GM23248 (cell line): ENCODE data around the gene SKIDA1. TPM values are rescaled to one million over a fixed set of nuclear protein-coding genes. Genes with fewer than 3 reads are reported as not detected.

ENCODE experiments used
- DNase-seq: peaks from one replicate; pipeline ENCODE4 v3.0.0-alpha.2; 2015
- H2AFZ ChIP-seq: fragments of 200-600 bp; sonication (generic); 2 replicates; pipeline ENCODE4 v1.6.1; 2016; ENCODE audit warnings: antibody characterized with exemption
- H3F3A ChIP-seq: fragments of 200-600 bp; sonication (generic); 2 replicates; pipeline ENCODE4 v1.6.1; 2016; ENCODE audit warnings: mild to moderate bottlenecking, antibody characterized with exemption, mixed run types; ENCODE audit not compliant: insufficient read depth
- H3K27ac ChIP-seq: fragments of 200-600 bp; sonication (generic); 2 replicates; pipeline ENCODE4 v1.5.1; 2016; ENCODE audit warnings: mild to moderate bottlenecking
- H3K27me3 ChIP-seq: fragments of 200-600 bp; sonication (generic); replicated peaks from 2 replicates; pipeline ENCODE4 v1.6.1; 2016; ENCODE audit warnings: mild to moderate bottlenecking; ENCODE audit not compliant: insufficient read depth
- H3K36me3 ChIP-seq: fragments of 200-600 bp; sonication (generic); 2 replicates; pipeline ENCODE4 v1.6.1; 2016; ENCODE audit warnings: low read depth, mild to moderate bottlenecking
- H3K4me1 ChIP-seq: fragments of 200-600 bp; sonication (generic); 2 replicates; pipeline ENCODE4 v1.6.1; 2016; ENCODE audit warnings: mild to moderate bottlenecking; ENCODE audit not compliant: insufficient read depth
- H3K4me2 ChIP-seq: fragments of 200-600 bp; sonication (generic); one replicate; pipeline ENCODE4 v1.6.1; 2016; ENCODE audit warnings: mild to moderate bottlenecking; ENCODE audit not compliant: unreplicated experiment
- H3K4me3 ChIP-seq: fragments of 200-600 bp; sonication (generic); 2 replicates; pipeline ENCODE4 v1.5.1; 2016; ENCODE audit warnings: mild to moderate bottlenecking
- H3K79me2 ChIP-seq: fragments of 200-600 bp; sonication (generic); 2 replicates; pipeline ENCODE4 v1.6.1; 2016; ENCODE audit warnings: mild to moderate bottlenecking; ENCODE audit not compliant: insufficient read depth
- H3K9ac ChIP-seq: fragments of 200-600 bp; sonication (generic); 2 replicates; pipeline ENCODE4 v1.6.1; 2016; ENCODE audit warnings: mild to moderate bottlenecking
- H3K9me2 ChIP-seq: fragments of 200-600 bp; sonication (generic); 2 replicates; pipeline ENCODE4 v1.6.1; 2016; ENCODE audit warnings: mixed run types, mild to moderate bottlenecking, moderate library complexity; ENCODE audit not compliant: insufficient read depth
- H3K9me3 ChIP-seq: fragments of 200-600 bp; sonication (generic); one replicate; pipeline ENCODE4 v1.6.1; 2017; ENCODE audit warnings: low read depth
- H4K20me1 ChIP-seq: fragments of 200-600 bp; sonication (generic); 2 replicates; pipeline ENCODE4 v1.6.0; 2016; ENCODE audit not compliant: insufficient read depth
- EZH2 ChIP-seq: fragments of 200-600 bp; sonication (generic); IDR thresholded peaks from 2 replicates; pipeline ENCODE4 v1.6.1; 2018; ENCODE audit warnings: antibody characterized with exemption, mild to moderate bottlenecking; ENCODE audit not compliant: insufficient read depth, poor library complexity, severe bottlenecking
- EZH2phosphoT487 ChIP-seq: fragments of 200-600 bp; sonication (generic); IDR thresholded peaks from 2 replicates; pipeline ENCODE4 v1.6.1; 2018; ENCODE audit warnings: antibody characterized with exemption, moderate library complexity, mild to moderate bottlenecking, low read depth; ENCODE audit not compliant: insufficient read depth
- WGBS, 2 experiments: methylation state at CpG; one replicate each; pipeline ENCODE4 v1.1.6; 2015 to 2017; ENCODE audit warnings: low lambda C conversion rate in 2 of 2, low coverage in 1 of 2; ENCODE audit errors: missing lambda C conversion rate in 2 of 2; 5-methylcytosine and 5-hydroxymethylcytosine counted together
- in situ Hi-C: fragments of 300-500 bp; cut with MboI; formaldehyde crosslinking; loops from 2 replicates; pipeline ENCODE4 v1.15.0; 2020
- polyA plus RNA-seq: library from polyadenylated mRNA; unstranded; fragments of >200 nt; fragmentation: Nextera tagmentation; extraction: Ambion mirVana; gene quantifications from 2 replicates; pipeline ENCODE4 v1.2.1, GENCODE V29; 2016
- total RNA-seq: library from RNA; depleted of rRNA; stranded (reverse); fragments of >200 nt; shearing (Covaris generic); gene quantifications from 2 replicates; pipeline ENCODE4 v1.2.3, GENCODE V29; 2014

SKIDA1 gene
- total and polyA plus RNA-seq, 2 experiments from 2014 or later, result 0.18 TPM; not detected in 1

GRCh38 chr10:21482821-21483220 is 42.7 kb downstream of the SKIDA1 start:
- Histone ChIP-seq H3K9ac (no peak overlapping the region), H3K9me2 (no peaks in the 10 kb centered on the region), H3K36me3 (no peaks in the 10 kb centered on the region), H3K27me3 (no peaks in the 10 kb centered on the region), H2AFZ (no peak overlapping the region), H3K27ac (no peak overlapping the region), H3K79me2 (no peaks in the 10 kb centered on the region), H3F3A (no peaks in the 10 kb centered on the region), H3K9me3 (no peaks in the 10 kb centered on the region), H3K4me1 (no peaks in the 10 kb centered on the region), H3K4me2 (no peak overlapping the region), H4K20me1 (no peaks in the 10 kb centered on the region), H3K4me3 (no peak overlapping the region)
- TF ChIP-seq EZH2, result no peak
- TF ChIP-seq EZH2phosphoT487, result no peak
- DNase-seq, result no peak
- in situ Hi-C loops, result loop anchor here (25.0 kb wide), 1 partner anchor 396 kb away; no protein-coding TSS in a partner anchor
- WGBS, 2 experiments, result 90 to 93% methylated on average over 3 of the region's 3 CpGs

- Histone ChIP-seq H3K79me2 (no peaks in the 10 kb centered on the region), H3K4me2 (no peak overlapping the region), H3K9me2 (no peaks in the 10 kb centered on the region), H2AFZ (no peak overlapping the region), H3K9me3 (no peaks in the 10 kb centered on the region), H3K27me3 (no peaks in the 10 kb centered on the region), H3K4me1 (no peaks in the 10 kb centered on the region), H3K27ac (no peak overlapping the region), H3K36me3 (no peaks in the 10 kb centered on the region), H4K20me1 (no peaks in the 10 kb centered on the region), H3F3A (no peaks in the 10 kb centered on the region), H3K4me3 (no peak overlapping the region), H3K9ac (no peak overlapping the region)
- WGBS, 2 experiments, result 49 to 74% methylated on average over 2 of the region's 2 CpGs
- no peak for DNase-seq
- in situ Hi-C loops, result loop anchor here (25.0 kb wide), 1 partner anchor 394 kb away; no protein-coding TSS in a partner anchor
- TF ChIP-seq EZH2, result no peak
- no peak for TF ChIP-seq EZH2phosphoT487
Observed at GRCh38 chr10:21481407-21481806, 44.1 kb downstream of the SKIDA1 start.

GRCh38 chr10:21479570-21480315 is 45.7 kb downstream of the SKIDA1 start:
- no peak overlapping the region for H3K4me2 ChIP-seq
- no peaks in the 10 kb centered on the region for H3K79me2 ChIP-seq
- no peak for TF ChIP-seq EZH2phosphoT487
- TF ChIP-seq EZH2, result no peak
- 23 to 31% methylated on average over 6 of the region's 6 CpGs for WGBS, 2 experiments
- no peaks in the 10 kb centered on the region for H3K9me2 ChIP-seq
- H3K4me1 ChIP-seq, result no peaks in the 10 kb centered on the region
- no peak overlapping the region for H3K9ac ChIP-seq
- in situ Hi-C loops, result loop anchor here (25.0 kb wide), 1 partner anchor 392 kb away; no protein-coding TSS in a partner anchor
- no peaks in the 10 kb centered on the region for H4K20me1 ChIP-seq
- DNase-seq, result no peak
- H3K27ac ChIP-seq, result no peak overlapping the region
- no peaks in the 10 kb centered on the region for H3K36me3 ChIP-seq
- no peak overlapping the region for H3K4me3 ChIP-seq
- H2AFZ ChIP-seq, result no peak overlapping the region
- H3K27me3 ChIP-seq, result no peaks in the 10 kb centered on the region
- H3K9me3 ChIP-seq, result no peaks in the 10 kb centered on the region
- no peaks in the 10 kb centered on the region for H3F3A ChIP-seq

- no peak for DNase-seq
- Histone ChIP-seq H3K9me2 (no peaks in the 10 kb centered on the region), H3K27ac (no peak overlapping the region), H3K4me3 (no peak overlapping the region), H3F3A (no peaks in the 10 kb centered on the region), H3K79me2 (no peaks in the 10 kb centered on the region), H3K9me3 (no peaks in the 10 kb centered on the region), H3K27me3 (no peaks in the 10 kb centered on the region), H3K4me1 (no peaks in the 10 kb centered on the region), H3K36me3 (no peaks in the 10 kb centered on the region), H2AFZ (no peak overlapping the region), H3K4me2 (no peak overlapping the region), H3K9ac (no peak overlapping the region), H4K20me1 (no peaks in the 10 kb centered on the region)
- WGBS, 2 experiments, result 61 to 64% methylated on average over 5 of the region's 5 CpGs
- in situ Hi-C loops, result loop anchor here (25.0 kb wide), 1 partner anchor 388 kb away; no protein-coding TSS in a partner anchor
- TF ChIP-seq EZH2, result no peak
Observed at GRCh38 chr10:21475393-21475792, 50.1 kb downstream of the SKIDA1 start.
